ENCODE results near the gene LMNA. TPM values are rescaled to one million over a fixed set of nuclear protein-coding genes. Genes with fewer than 3 reads are reported as not detected.

The LMNA gene
- total RNA-seq, 4 donors from 2014 or later: 201 to 295 (median 211) TPM

- no peaks in the 10 kb centered on the region for H3K27me3 ChIP-seq
- TF ChIP-seq CTCF (IDR thresholded peaks at IDR 0.05): no peak
- TF ChIP-seq POLR2A (IDR thresholded peaks at IDR 0.05): no peak
- no peak overlapping the region for H3K4me3 ChIP-seq
- no peak overlapping the region for H3K27ac ChIP-seq
- no peaks in the 10 kb centered on the region for H3K36me3 ChIP-seq
- DNase-seq: no peak
- no peaks in the 10 kb centered on the region for H3K9me3 ChIP-seq
- H3K4me1 ChIP-seq: peaks cover 0 to 16% (median 0%) of the 10 kb centered on the region in 4 donors
These were observed 49.8 kb downstream of the LMNA start for GRCh38 chr1:156164125-156164831.

GRCh38 chr1:156165083-156165482 is 50.6 kb downstream of the LMNA start:
- Histone ChIP-seq H3K27me3 (no peaks in the 10 kb centered on the region), H3K27ac (no peak overlapping the region), H3K4me3 (no peak overlapping the region), H3K4me1 (peaks cover 0 to 16% (median 0%) of the 10 kb centered on the region in 4 donors), H3K9me3 (no peaks in the 10 kb centered on the region), H3K36me3 (no peaks in the 10 kb centered on the region)
- no peak for TF ChIP-seq CTCF (IDR thresholded peaks at IDR 0.05)
- TF ChIP-seq POLR2A (IDR thresholded peaks at IDR 0.05): no peak
- DNase-seq: no peak

- H3K9me3 ChIP-seq: no peaks in the 10 kb centered on the region
- no peak overlapping the region for H3K27ac ChIP-seq
- no peak overlapping the region for H3K4me3 ChIP-seq
- H3K4me1 ChIP-seq: no peaks in the 10 kb centered on the region
- no peak for TF ChIP-seq POLR2A (IDR thresholded peaks at IDR 0.05)
- TF ChIP-seq CTCF (IDR thresholded peaks at IDR 0.05): no peak
- DNase-seq: no peak
- no peaks in the 10 kb centered on the region for H3K36me3 ChIP-seq
- H3K27me3 ChIP-seq: no peaks in the 10 kb centered on the region
These were observed 53.0 kb downstream of the LMNA start for GRCh38 chr1:156167536-156167935.

GRCh38 chr1:156172696-156173470 is 58.4 kb downstream of the LMNA start:
- H3K27ac ChIP-seq: no peak overlapping the region
- TF ChIP-seq CTCF (IDR thresholded peaks at IDR 0.05) (no peak), POLR2A (IDR thresholded peaks at IDR 0.05) (no peak)
- no peak overlapping the region for H3K4me3 ChIP-seq
- DNase-seq: no peak
- no peaks in the 10 kb centered on the region for H3K9me3 ChIP-seq
- no peaks in the 10 kb centered on the region for H3K4me1 ChIP-seq
- H3K36me3 ChIP-seq: no peaks in the 10 kb centered on the region
- H3K27me3 ChIP-seq: no peaks in the 10 kb centered on the region

- no peaks in the 10 kb centered on the region for H3K36me3 ChIP-seq
- no peak overlapping the region for H3K27ac ChIP-seq
- no peak for DNase-seq
- TF ChIP-seq CTCF (IDR thresholded peaks at IDR 0.05) (no peak), POLR2A (IDR thresholded peaks at IDR 0.05) (no peak)
- H3K4me3 ChIP-seq: no peak overlapping the region
- no peaks in the 10 kb centered on the region for H3K27me3 ChIP-seq
- no peaks in the 10 kb centered on the region for H3K4me1 ChIP-seq
- no peaks in the 10 kb centered on the region for H3K9me3 ChIP-seq
These were observed 62.2 kb downstream of the LMNA start for GRCh38 chr1:156176610-156177210.

Data from Peyer's patch (tissue), 4 donors.